ENCODE measurements around the gene MPP3. TPM values are rescaled to one million over a fixed set of nuclear protein-coding genes. Genes with fewer than 3 reads are reported as not detected.
"Not testable (repeated sequence)": the region's sequence is repeated elsewhere in the genome, so short reads cannot be mapped to it uniquely, and the experiment has no call there.

Gene MPP3
- total and polyA plus RNA-seq, 9 of the 15 experiments (the other 6 are each of a cell fraction or from before 2014, with no cell fraction given): 0.41 to 10.4 (median 4.5) TPM

GRCh38 chr17:43869031-43869430 is 36.1 kb upstream of the MPP3 start:
- H3K4me3 ChIP-seq; BruUV-seq (replicated peaks); in situ Hi-C loops (cut with MboI); H3K9ac ChIP-seq (ENCODE audit: insufficient read depth in 1 of 2, low read depth in 2 of 2, low read length in 2 of 2); H3K9me1 ChIP-seq (ENCODE audit: control insufficient read depth, insufficient read depth, low read length); FAIRE-seq; H4K20me1 ChIP-seq (replicated peaks; ENCODE audit: control insufficient read depth, insufficient read depth, low read length); H3K27ac ChIP-seq (ENCODE audit: extremely low read depth, low read depth, low read length); DNase-seq (ENCODE audit: extremely low read depth in 1 of 4, low spot score in 3 of 4); H3K79me2 ChIP-seq (ENCODE audit: control insufficient read depth, insufficient read depth, low read length); H3K4me1 ChIP-seq (replicated peaks in 1 of 2; ENCODE audit: control insufficient read depth in 2 of 2, insufficient read depth in 2 of 2, low read length in 2 of 2); ATAC-seq; intact Hi-C loops (cut with micrococcal nuclease); H3K36me3 ChIP-seq (ENCODE audit: control insufficient read depth, insufficient read depth, low read length); H2AFZ ChIP-seq (ENCODE audit: low read depth, low read length); H3K9me3 ChIP-seq (replicated peaks; ENCODE audit: control insufficient read depth, insufficient read depth, low read depth, low read length); CTCF ChIA-PET (ENCODE audit: low intra/inter-chr PET ratio); H3K4me2 ChIP-seq (ENCODE audit: insufficient read depth, low read length); POLR2A ChIA-PET: not testable (repeated sequence)
- 3% methylated on average over 5 of the region's 6 CpGs for WGBS (ENCODE audit: insufficient coverage, low coverage, missing lambda C conversion rate)
- TF ChIP-seq ZNF316 (IDR thresholded peaks at IDR 0.05): peak; percentile 78
- peak; percentile 55; the same call in 1 of the 2 replicates for TF ChIP-seq C11orf30 (IDR thresholded peaks at IDR 0.05; ENCODE audit: low read depth)
- peak; percentile 66 for TF ChIP-seq MAFG (tag; conservative IDR thresholded peaks at IDR 0.05)
- peaks cover 30 to 34% of the 10 kb centered on the region in 2 experiments for H3K27me3 ChIP-seq (ENCODE audit: control insufficient read depth in 2 of 2, insufficient read depth in 2 of 2, low read length in 2 of 2)

- in situ Hi-C loops (cut with MboI): no loop called here
- H3K36me3 ChIP-seq (ENCODE audit: control insufficient read depth, insufficient read depth, low read length): no peaks in the 10 kb centered on the region
- ATAC-seq (no peak), DNase-seq (ENCODE audit: extremely low read depth in 1 of 4, low spot score in 3 of 4) (no peak), FAIRE-seq (no peak)
- BruUV-seq (replicated peaks): no TSS peak
- POLR2A ChIA-PET: no interaction called here
- H4K20me1 ChIP-seq (replicated peaks; ENCODE audit: control insufficient read depth, insufficient read depth, low read length): no peaks in the 10 kb centered on the region
- H3K4me2 ChIP-seq (ENCODE audit: insufficient read depth, low read length): no peak overlapping the region
- TF ChIP-seq PATZ1 (CRISPR knock-in tag; IDR thresholded peaks at IDR 0.05; ENCODE audit: borderline replicate concordance) (no peak), CEBPG (CRISPR knock-in tag; IDR thresholded peaks at IDR 0.05) (no peak), CEBPG (tag; conservative IDR thresholded peaks at IDR 0.05 in 1 of 2, IDR thresholded peaks at IDR 0.05 in 1 of 2) (no peak), SPI1 (IDR thresholded peaks at IDR 0.05; ENCODE audit: borderline replicate concordance, low read depth, low read length) (peak; percentile 66; the same call in 1 of the 2 replicates)
- H3K27me3 ChIP-seq (ENCODE audit: control insufficient read depth in 2 of 2, insufficient read depth in 2 of 2, low read length in 2 of 2): peaks cover 32 to 38% of the 10 kb centered on the region in 2 experiments
- 5% methylated on average over 10 of the region's 10 CpGs for whole genome bisulfite sequencing (ENCODE audit: insufficient coverage, low coverage, missing lambda C conversion rate)
- no peak overlapping the region for H3K9ac ChIP-seq (ENCODE audit: insufficient read depth in 1 of 2, low read depth in 2 of 2, low read length in 2 of 2)
- H3K9me3 ChIP-seq (replicated peaks; ENCODE audit: control insufficient read depth, insufficient read depth, low read depth, low read length): no peaks in the 10 kb centered on the region
- intact Hi-C loops (cut with micrococcal nuclease): no loop called here
- H2AFZ ChIP-seq (ENCODE audit: low read depth, low read length): peak overlapping the region; percentile 47; the same call in 1 of the 2 replicates
- H3K4me3 ChIP-seq: no peak overlapping the region
- no peaks in the 10 kb centered on the region for H3K9me1 ChIP-seq (ENCODE audit: control insufficient read depth, insufficient read depth, low read length)
- CTCF ChIA-PET (ENCODE audit: low intra/inter-chr PET ratio): no interaction called here
- H3K27ac ChIP-seq (ENCODE audit: extremely low read depth, low read depth, low read length): no peak overlapping the region
- no peaks in the 10 kb centered on the region; a peak in 2 of 5 replicates for H3K4me1 ChIP-seq (replicated peaks in 1 of 2; ENCODE audit: control insufficient read depth in 2 of 2, insufficient read depth in 2 of 2, low read length in 2 of 2)
- no peaks in the 10 kb centered on the region for H3K79me2 ChIP-seq (ENCODE audit: control insufficient read depth, insufficient read depth, low read length)
These were observed 35.5 kb upstream of the MPP3 start for GRCh38 chr17:43868226-43868994.

Data from K562 (cell line).